ENCODE data around the gene CCNB3. TPM values are rescaled to one million over a fixed set of nuclear protein-coding genes. Genes with fewer than 3 reads are reported as not detected.

CCNB3 gene
- total RNA-seq, 1 experiment from 2014 or later, result 0.64 TPM

DNA sequence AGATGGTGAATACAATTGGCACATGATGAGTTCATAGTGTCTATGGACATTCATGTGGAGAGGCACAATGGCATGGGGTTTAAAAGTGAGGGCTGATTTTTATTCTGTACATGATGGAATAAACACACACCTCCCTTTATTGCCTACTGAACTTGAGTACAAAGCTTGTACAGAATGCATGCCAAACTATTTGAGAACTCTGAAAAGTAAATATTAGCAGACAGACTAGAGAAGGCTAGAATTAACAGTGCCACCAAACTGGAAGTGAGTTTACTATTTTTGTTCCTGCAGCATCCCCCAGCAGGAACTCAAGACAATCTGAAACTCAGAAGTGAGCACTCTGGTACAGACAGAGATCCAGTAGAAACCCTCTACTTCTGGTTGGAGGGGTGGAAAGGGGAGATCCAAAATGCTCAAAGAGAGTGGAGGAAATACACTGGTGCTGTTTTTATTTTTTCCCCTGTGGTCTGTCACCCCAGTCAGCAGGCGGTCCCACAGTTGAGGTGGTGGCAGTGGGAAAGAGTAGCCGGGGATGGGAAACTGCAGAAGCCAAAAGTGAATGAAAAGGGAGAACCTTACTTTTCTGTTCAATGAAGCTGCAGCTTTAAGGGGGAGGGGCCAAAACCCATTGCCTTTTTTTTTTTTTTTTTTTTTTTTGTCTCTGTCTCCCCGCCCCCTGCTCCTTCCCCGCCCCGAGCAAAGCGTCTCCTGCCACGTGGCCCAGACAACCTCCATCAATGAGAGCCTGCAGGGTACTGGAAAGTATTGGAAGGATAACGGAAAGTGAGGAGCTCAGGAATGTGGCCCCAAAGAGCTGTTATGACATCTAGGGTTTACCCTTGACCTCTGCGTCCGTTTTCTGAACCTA lies 24.3 kb upstream of the CCNB3 start:
- intact Hi-C loops (cut with micrococcal nuclease; ENCODE audit: unreplicated experiment), result no loop called here

DNA sequence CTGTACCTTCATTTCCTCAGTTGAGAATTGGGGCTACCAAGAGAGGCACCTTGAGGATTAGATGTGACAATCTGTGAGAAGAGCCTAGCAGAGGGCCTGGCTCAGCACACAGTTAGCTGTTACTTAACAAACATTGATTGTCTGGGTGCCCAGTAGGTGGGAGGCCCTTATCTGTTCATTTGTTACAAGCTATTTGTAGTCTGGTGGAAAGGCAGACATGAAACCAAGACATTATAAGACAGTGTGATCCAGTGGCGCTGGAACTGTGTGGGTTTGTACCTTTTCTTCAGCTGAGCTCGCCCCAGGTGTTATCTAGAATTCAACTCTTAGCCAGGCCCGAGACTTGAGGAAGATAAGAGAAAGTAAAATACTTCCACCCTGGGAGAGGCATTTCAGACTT lies 20.7 kb upstream of the CCNB3 start:
- no peak for TF ChIP-seq TCF7L2 (IDR thresholded peaks at IDR 0.05; ENCODE audit: low read depth, low read length)
- TF ChIP-seq, protein P1, sequence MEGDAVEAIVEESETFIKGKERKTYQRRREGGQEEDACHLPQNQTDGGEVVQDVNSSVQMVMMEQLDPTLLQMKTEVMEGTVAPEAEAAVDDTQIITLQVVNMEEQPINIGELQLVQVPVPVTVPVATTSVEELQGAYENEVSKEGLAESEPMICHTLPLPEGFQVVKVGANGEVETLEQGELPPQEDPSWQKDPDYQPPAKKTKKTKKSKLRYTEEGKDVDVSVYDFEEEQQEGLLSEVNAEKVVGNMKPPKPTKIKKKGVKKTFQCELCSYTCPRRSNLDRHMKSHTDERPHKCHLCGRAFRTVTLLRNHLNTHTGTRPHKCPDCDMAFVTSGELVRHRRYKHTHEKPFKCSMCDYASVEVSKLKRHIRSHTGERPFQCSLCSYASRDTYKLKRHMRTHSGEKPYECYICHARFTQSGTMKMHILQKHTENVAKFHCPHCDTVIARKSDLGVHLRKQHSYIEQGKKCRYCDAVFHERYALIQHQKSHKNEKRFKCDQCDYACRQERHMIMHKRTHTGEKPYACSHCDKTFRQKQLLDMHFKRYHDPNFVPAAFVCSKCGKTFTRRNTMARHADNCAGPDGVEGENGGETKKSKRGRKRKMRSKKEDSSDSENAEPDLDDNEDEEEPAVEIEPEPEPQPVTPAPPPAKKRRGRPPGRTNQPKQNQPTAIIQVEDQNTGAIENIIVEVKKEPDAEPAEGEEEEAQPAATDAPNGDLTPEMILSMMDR (IDR thresholded peaks at IDR 0.05), result no peak
- TF ChIP-seq POLR2AphosphoS5 (IDR thresholded peaks at IDR 0.05; ENCODE audit: low read depth, low read length), result no peak
- no peak for TF ChIP-seq SIN3A (IDR thresholded peaks at IDR 0.05; ENCODE audit: borderline replicate concordance, insufficient read depth, low read depth, low read length)
- TF ChIP-seq, protein P2, sequence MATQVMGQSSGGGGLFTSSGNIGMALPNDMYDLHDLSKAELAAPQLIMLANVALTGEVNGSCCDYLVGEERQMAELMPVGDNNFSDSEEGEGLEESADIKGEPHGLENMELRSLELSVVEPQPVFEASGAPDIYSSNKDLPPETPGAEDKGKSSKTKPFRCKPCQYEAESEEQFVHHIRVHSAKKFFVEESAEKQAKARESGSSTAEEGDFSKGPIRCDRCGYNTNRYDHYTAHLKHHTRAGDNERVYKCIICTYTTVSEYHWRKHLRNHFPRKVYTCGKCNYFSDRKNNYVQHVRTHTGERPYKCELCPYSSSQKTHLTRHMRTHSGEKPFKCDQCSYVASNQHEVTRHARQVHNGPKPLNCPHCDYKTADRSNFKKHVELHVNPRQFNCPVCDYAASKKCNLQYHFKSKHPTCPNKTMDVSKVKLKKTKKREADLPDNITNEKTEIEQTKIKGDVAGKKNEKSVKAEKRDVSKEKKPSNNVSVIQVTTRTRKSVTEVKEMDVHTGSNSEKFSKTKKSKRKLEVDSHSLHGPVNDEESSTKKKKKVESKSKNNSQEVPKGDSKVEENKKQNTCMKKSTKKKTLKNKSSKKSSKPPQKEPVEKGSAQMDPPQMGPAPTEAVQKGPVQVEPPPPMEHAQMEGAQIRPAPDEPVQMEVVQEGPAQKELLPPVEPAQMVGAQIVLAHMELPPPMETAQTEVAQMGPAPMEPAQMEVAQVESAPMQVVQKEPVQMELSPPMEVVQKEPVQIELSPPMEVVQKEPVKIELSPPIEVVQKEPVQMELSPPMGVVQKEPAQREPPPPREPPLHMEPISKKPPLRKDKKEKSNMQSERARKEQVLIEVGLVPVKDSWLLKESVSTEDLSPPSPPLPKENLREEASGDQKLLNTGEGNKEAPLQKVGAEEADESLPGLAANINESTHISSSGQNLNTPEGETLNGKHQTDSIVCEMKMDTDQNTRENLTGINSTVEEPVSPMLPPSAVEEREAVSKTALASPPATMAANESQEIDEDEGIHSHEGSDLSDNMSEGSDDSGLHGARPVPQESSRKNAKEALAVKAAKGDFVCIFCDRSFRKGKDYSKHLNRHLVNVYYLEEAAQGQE (IDR thresholded peaks at IDR 0.05; ENCODE audit: insufficient read depth in 1 of 2, low read depth in 2 of 2, low read length in 1 of 2), result no peak

More for the DNA sequence above, 24.3 kb upstream of the CCNB3 start:
- Histone ChIP-seq H3K27ac (ENCODE audit: low read length) (no peak overlapping the region), H3K27me3 (ENCODE audit: control insufficient read depth, insufficient read depth, low read length) (no peaks in the 10 kb centered on the region), H3K4me1 (ENCODE audit: control insufficient read depth, insufficient read depth, low read length) (no peaks in the 10 kb centered on the region), H3K9me3 (ENCODE audit: control insufficient read depth, insufficient read depth, low read depth, low read length) (no peaks in the 10 kb centered on the region), H3K36me3 (ENCODE audit: control insufficient read depth, insufficient read depth, low read length) (no peaks in the 10 kb centered on the region), H3K4me3 (ENCODE audit: low read depth in 2 of 2, low read length in 2 of 2) (no peak overlapping the region)
- CTCF ChIA-PET, result no interaction called here
- in situ Hi-C loops (cut with HindIII; ENCODE audit: low pct_unique_long_range_greater_than_20kb, low sequenced_read_pairs), result no loop called here
- DNase-seq (ENCODE audit: low read depth, low spot score) (no peak), ATAC-seq (no peak)
- POLR2A ChIA-PET, result no interaction called here
- TF ChIP-seq POLR2AphosphoS5 (IDR thresholded peaks at IDR 0.05; ENCODE audit: low read depth, low read length) (no peak), SIN3A (IDR thresholded peaks at IDR 0.05; ENCODE audit: borderline replicate concordance, insufficient read depth, low read depth, low read length) (no peak)
- BruUV-seq (replicated peaks), result no TSS peak

More for the DNA sequence above, 20.7 kb upstream of the CCNB3 start:
- no peak overlapping the region for H3K27ac ChIP-seq (ENCODE audit: low read length)
- no peaks in the 10 kb centered on the region for H3K4me1 ChIP-seq (ENCODE audit: control insufficient read depth, insufficient read depth, low read length)
- no peaks in the 10 kb centered on the region for H3K27me3 ChIP-seq (ENCODE audit: control insufficient read depth, insufficient read depth, low read length)
- H3K4me3 ChIP-seq (ENCODE audit: low read depth in 2 of 2, low read length in 2 of 2), result no peak overlapping the region
- no peaks in the 10 kb centered on the region for H3K36me3 ChIP-seq (ENCODE audit: control insufficient read depth, insufficient read depth, low read length)
- in situ Hi-C loops (cut with HindIII; ENCODE audit: low pct_unique_long_range_greater_than_20kb, low sequenced_read_pairs), result no loop called here
- CTCF ChIA-PET, result no interaction called here
- ATAC-seq (no peak), DNase-seq (ENCODE audit: low read depth, low spot score) (no peak)
- intact Hi-C loops (cut with micrococcal nuclease; ENCODE audit: unreplicated experiment), result no loop called here
- BruUV-seq (replicated peaks), result no TSS peak
- POLR2A ChIA-PET, result no interaction called here
- no peaks in the 10 kb centered on the region for H3K9me3 ChIP-seq (ENCODE audit: control insufficient read depth, insufficient read depth, low read depth, low read length)

Data from Panc1 (cell line).